GM19239 (cell line): ENCODE results near the gene DRD1.
"Not testable (repeated sequence)": the region's sequence is repeated elsewhere in the genome, so short reads cannot be mapped to it uniquely, and the experiment has no call there.

ENCODE experiments used
- DNase-seq: peaks from one replicate; pipeline ENCODE4 v3.0.0; 2011; ENCODE audit warnings: low spot score; ENCODE audit not compliant: insufficient read length
- FAIRE-seq: peaks from 2 replicates; lab custom pipeline; 2011; peaks lifted over from hg19 to GRCh38; lab: Jason Lieb, UNC

DRD1 gene

GRCh38 chr5:175469916-175470315 is 25.9 kb upstream of the DRD1 start:
- FAIRE-seq (no peak), DNase-seq (no peak)

- DNase-seq (no peak), FAIRE-seq (no peak)
Measured at GRCh38 chr5:175468892-175469291, 24.9 kb upstream of the DRD1 start.

- FAIRE-seq, result no peak
- no peak for DNase-seq
Measured at GRCh38 chr5:175467983-175468690, 24.2 kb upstream of the DRD1 start.

GRCh38 chr5:175466700-175467318 is 22.8 kb upstream of the DRD1 start:
- FAIRE-seq (no peak), DNase-seq (no peak)

GRCh38 chr5:175465282-175465681 is 21.3 kb upstream of the DRD1 start:
- FAIRE-seq (no peak), DNase-seq (no peak)

- FAIRE-seq (no peak), DNase-seq (no peak)
Measured at GRCh38 chr5:175464942-175465233, 20.9 kb upstream of the DRD1 start.

- FAIRE-seq, result peak; percentile 91
- DNase-seq, result no peak
Measured at GRCh38 chr5:175464074-175464941, 20.3 kb upstream of the DRD1 start.

GRCh38 chr5:175463641-175464040 is 19.7 kb upstream of the DRD1 start:
- DNase-seq, result no peak
- no peak for FAIRE-seq

GRCh38 chr5:175461370-175461769 is 17.4 kb upstream of the DRD1 start:
- FAIRE-seq, result no peak
- no peak for DNase-seq

- no peak for DNase-seq
- no peak for FAIRE-seq
Measured at GRCh38 chr5:175460552-175460951, 16.6 kb upstream of the DRD1 start.

- DNase-seq (no peak), FAIRE-seq (peak; percentile 64)
Measured at GRCh38 chr5:175460126-175460525, 16.1 kb upstream of the DRD1 start.

GRCh38 chr5:175457466-175457865 is 13.5 kb upstream of the DRD1 start:
- FAIRE-seq (peak; percentile 90), DNase-seq (no peak)

GRCh38 chr5:175456105-175456742 is 12.2 kb upstream of the DRD1 start:
- FAIRE-seq (no peak), DNase-seq (no peak)

GRCh38 chr5:175454338-175454737 is 10.4 kb upstream of the DRD1 start:
- not testable (repeated sequence) for DNase-seq, FAIRE-seq

GRCh38 chr5:175452166-175452565 is 8.2 kb upstream of the DRD1 start:
- FAIRE-seq (no peak), DNase-seq (no peak)

- FAIRE-seq (no peak), DNase-seq (no peak)
Measured at GRCh38 chr5:175448276-175448675, 4.3 kb upstream of the DRD1 start.

GRCh38 chr5:175447571-175447970 is 3.6 kb upstream of the DRD1 start:
- FAIRE-seq, result no peak
- no peak for DNase-seq

GRCh38 chr5:175446378-175446777 is 2.4 kb upstream of the DRD1 start:
- not testable (repeated sequence) for FAIRE-seq, DNase-seq

- no peak for FAIRE-seq
- no peak for DNase-seq
Measured at GRCh38 chr5:175444905-175445456, 999 bp upstream of the DRD1 start.

- FAIRE-seq (no peak), DNase-seq (no peak)
Measured at GRCh38 chr5:175443514-175444059, 395 bp downstream of the DRD1 start.
